ENCODE results near the gene PLEKHJ1. TPM values are rescaled to one million over a fixed set of nuclear protein-coding genes. Genes with fewer than 3 reads are reported as not detected.
A peak's percentile ranks its signal among the peaks of the same experiment; 100 is the strongest.

PLEKHJ1 gene
- polyA plus RNA-seq, 2 of the 4 experiments (the other 2 are of a cell fraction), result 19.9 to 33.9 TPM

DNA sequence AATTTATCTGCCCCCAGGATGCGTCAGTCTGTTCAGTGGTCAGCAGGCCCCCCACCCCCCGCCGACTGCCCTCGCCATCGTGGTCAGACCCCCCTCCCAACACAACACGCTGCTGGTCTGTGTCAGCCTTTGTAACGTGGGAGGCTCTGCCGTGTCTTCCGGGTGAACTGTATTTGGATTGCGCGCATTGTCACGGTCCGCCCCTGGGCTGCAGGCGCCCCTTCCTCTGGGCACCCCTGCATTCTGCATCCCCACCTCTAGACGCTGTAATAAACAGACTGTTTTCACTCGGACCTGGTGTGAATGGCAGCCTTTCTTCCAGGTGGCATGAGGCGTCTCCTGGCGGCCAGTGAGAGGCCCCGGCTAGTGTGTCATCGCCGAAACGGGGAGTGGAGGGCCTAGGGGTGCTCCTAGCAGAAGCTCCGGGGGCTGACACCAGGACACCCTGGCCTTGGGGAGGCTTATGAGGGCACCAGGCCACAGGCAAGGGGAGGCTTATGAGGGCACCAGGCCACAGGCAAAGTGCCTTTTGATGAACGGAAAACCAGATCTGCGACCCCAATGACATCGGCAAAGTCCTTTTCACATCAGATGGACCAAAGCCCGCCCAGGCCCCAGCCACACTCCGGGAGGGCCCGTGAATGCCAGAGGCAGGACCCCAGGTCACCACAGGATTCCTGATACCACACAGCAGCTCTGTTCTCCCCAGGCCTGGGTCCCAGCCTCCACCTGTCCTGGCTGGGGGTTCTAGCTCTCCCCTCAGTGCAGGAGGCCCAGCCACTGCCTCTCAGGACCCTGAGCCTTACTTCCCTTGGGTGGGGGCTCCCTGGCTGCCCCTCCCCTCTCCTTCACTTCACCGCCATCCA, 3.6 kb downstream of the PLEKHJ1 start:
- POLR2A ChIA-PET, result no interaction called here
- CTCF ChIA-PET, result no interaction called here

GRCh38 chr19:2231621-2232221, 4.4 kb downstream of the PLEKHJ1 start:
- ATAC-seq (peak; percentile 15; a peak in 3 of 6 replicates), DNase-seq (ENCODE audit: low read depth in 1 of 2, low spot score in 1 of 2) (peak in 1 of 2 experiments; percentile 34), FAIRE-seq (no peak)
- ChIA-PET CTCF (interaction anchor here (1.0 to 1.1 kb wide), 3 partner anchors 76 to 212 kb away, joined by 3 read pairs; no protein-coding TSS in a partner anchor), POLR2A (no interaction called here)
- 86% methylated on average over 10 of the region's 21 CpGs for WGBS (ENCODE audit: missing lambda C conversion rate)
- no peak overlapping the region for H3K4me3 ChIP-seq
- H3K4me1 ChIP-seq, result no peaks in the 10 kb centered on the region; the same call in 2 of the 3 replicates
- no peaks in the 10 kb centered on the region for H3K9me3 ChIP-seq
- H3K4me2 ChIP-seq, result no peak overlapping the region
- H3K27ac ChIP-seq, result 0 out of 6 replicates have a peak overlapping the region, but pooled peaks of 1 of the 2 experiments have one; percentile 1
- TF ChIP-seq CTCF (IDR thresholded peaks at IDR 0.05), result 0 out of 3 replicates have a peak, but pooled peaks have one; percentile 8
- 0 out of 5 replicates have a peak, but pooled peaks of 1 of the 2 experiments have one; percentile 9 for TF ChIP-seq JUN (IDR thresholded peaks at IDR 0.05)
- TF ChIP-seq, protein P1, sequence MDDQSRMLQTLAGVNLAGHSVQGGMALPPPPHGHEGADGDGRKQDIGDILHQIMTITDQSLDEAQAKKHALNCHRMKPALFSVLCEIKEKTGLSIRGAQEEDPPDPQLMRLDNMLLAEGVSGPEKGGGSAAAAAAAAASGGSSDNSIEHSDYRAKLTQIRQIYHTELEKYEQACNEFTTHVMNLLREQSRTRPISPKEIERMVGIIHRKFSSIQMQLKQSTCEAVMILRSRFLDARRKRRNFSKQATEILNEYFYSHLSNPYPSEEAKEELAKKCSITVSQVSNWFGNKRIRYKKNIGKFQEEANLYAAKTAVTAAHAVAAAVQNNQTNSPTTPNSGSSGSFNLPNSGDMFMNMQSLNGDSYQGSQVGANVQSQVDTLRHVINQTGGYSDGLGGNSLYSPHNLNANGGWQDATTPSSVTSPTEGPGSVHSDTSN (IDR thresholded peaks at IDR 0.05), result peak; percentile 11; the same call in 1 of the 2 replicates
- no peak for TF ChIP-seq EHMT2 (IDR thresholded peaks at IDR 0.05; ENCODE audit: low read depth)

More for the DNA sequence above, 3.6 kb downstream of the PLEKHJ1 start:
- DNase-seq (ENCODE audit: low read depth in 1 of 2, low spot score in 1 of 2), result no peak
- WGBS (ENCODE audit: missing lambda C conversion rate), result 91% methylated on average over 19 of the region's 30 CpGs
- no peak for FAIRE-seq
- Histone ChIP-seq H3K4me2 (no peak overlapping the region), H3K4me1 (no peaks in the 10 kb centered on the region; the same call in 1 of the 3 replicates), H3K9me3 (no peaks in the 10 kb centered on the region), H3K27ac (no peak overlapping the region), H3K4me3 (no peak overlapping the region)
- ATAC-seq, result no peak
- TF ChIP-seq ZNF302 (CRISPR knock-in tag; IDR thresholded peaks at IDR 0.05), result no peak
- no peak for TF ChIP-seq POLR2AphosphoS2 (conservative IDR thresholded peaks at IDR 0.05; ENCODE audit: low read length)
- TF ChIP-seq RAD21 (conservative IDR thresholded peaks at IDR 0.05 in 1 of 2, IDR thresholded peaks at IDR 0.05 in 1 of 2), result no peak
- no peak for TF ChIP-seq TFCP2L1 (CRISPR knock-in tag; IDR thresholded peaks at IDR 0.05)
- TF ChIP-seq MAX (IDR thresholded peaks at IDR 0.05), result no peak
- TF ChIP-seq, protein P2, sequence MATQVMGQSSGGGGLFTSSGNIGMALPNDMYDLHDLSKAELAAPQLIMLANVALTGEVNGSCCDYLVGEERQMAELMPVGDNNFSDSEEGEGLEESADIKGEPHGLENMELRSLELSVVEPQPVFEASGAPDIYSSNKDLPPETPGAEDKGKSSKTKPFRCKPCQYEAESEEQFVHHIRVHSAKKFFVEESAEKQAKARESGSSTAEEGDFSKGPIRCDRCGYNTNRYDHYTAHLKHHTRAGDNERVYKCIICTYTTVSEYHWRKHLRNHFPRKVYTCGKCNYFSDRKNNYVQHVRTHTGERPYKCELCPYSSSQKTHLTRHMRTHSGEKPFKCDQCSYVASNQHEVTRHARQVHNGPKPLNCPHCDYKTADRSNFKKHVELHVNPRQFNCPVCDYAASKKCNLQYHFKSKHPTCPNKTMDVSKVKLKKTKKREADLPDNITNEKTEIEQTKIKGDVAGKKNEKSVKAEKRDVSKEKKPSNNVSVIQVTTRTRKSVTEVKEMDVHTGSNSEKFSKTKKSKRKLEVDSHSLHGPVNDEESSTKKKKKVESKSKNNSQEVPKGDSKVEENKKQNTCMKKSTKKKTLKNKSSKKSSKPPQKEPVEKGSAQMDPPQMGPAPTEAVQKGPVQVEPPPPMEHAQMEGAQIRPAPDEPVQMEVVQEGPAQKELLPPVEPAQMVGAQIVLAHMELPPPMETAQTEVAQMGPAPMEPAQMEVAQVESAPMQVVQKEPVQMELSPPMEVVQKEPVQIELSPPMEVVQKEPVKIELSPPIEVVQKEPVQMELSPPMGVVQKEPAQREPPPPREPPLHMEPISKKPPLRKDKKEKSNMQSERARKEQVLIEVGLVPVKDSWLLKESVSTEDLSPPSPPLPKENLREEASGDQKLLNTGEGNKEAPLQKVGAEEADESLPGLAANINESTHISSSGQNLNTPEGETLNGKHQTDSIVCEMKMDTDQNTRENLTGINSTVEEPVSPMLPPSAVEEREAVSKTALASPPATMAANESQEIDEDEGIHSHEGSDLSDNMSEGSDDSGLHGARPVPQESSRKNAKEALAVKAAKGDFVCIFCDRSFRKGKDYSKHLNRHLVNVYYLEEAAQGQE (IDR thresholded peaks at IDR 0.05), result no peak
- TF ChIP-seq, protein P3, sequence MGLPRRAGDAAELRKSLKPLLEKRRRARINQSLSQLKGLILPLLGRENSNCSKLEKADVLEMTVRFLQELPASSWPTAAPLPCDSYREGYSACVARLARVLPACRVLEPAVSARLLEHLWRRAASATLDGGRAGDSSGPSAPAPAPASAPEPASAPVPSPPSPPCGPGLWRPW (IDR thresholded peaks at IDR 0.05), result no peak
- no peak for TF ChIP-seq SMC3 (IDR thresholded peaks at IDR 0.05)
- TF ChIP-seq RCOR1 (IDR thresholded peaks at IDR 0.05; ENCODE audit: low read depth, low read length), result no peak
- TF ChIP-seq SREBF2 (IDR thresholded peaks at IDR 0.05), result no peak
- TF ChIP-seq RARB (CRISPR knock-in tag; IDR thresholded peaks at IDR 0.05), result no peak
- no peak for TF ChIP-seq EP300 (IDR thresholded peaks at IDR 0.05)
- no peak for TF ChIP-seq MAFK (IDR thresholded peaks at IDR 0.05; ENCODE audit: partially characterized antibody)
- no peak for TF ChIP-seq BCL3 (IDR thresholded peaks at IDR 0.05)
- no peak for TF ChIP-seq KDM1A (IDR thresholded peaks at IDR 0.05; ENCODE audit: low read depth)
- TF ChIP-seq CHD2 (IDR thresholded peaks at IDR 0.05; ENCODE audit: low read length, partially characterized antibody), result no peak
- no peak for TF ChIP-seq ZFP36 (IDR thresholded peaks at IDR 0.05; ENCODE audit: borderline replicate concordance, partially characterized antibody)
- TF ChIP-seq FOSB (CRISPR knock-in tag; IDR thresholded peaks at IDR 0.05), result no peak
- TF ChIP-seq KDM5A (IDR thresholded peaks at IDR 0.05), result no peak
- no peak for TF ChIP-seq ELK1 (IDR thresholded peaks at IDR 0.05; ENCODE audit: low read depth, low read length)

Data from A549 (cell line).